NCI-H82 treated with DMSO at 0.1 percent for 48 hours (cell line): Measurements from ENCODE around the gene TFCP2.

Experiments used
- DNase-seq: peaks from one replicate; lab custom pipeline; 2025; ENCODE audit not compliant: unreplicated experiment; lab: John Stamatoyannopoulos, UW

Gene TFCP2

DNA sequence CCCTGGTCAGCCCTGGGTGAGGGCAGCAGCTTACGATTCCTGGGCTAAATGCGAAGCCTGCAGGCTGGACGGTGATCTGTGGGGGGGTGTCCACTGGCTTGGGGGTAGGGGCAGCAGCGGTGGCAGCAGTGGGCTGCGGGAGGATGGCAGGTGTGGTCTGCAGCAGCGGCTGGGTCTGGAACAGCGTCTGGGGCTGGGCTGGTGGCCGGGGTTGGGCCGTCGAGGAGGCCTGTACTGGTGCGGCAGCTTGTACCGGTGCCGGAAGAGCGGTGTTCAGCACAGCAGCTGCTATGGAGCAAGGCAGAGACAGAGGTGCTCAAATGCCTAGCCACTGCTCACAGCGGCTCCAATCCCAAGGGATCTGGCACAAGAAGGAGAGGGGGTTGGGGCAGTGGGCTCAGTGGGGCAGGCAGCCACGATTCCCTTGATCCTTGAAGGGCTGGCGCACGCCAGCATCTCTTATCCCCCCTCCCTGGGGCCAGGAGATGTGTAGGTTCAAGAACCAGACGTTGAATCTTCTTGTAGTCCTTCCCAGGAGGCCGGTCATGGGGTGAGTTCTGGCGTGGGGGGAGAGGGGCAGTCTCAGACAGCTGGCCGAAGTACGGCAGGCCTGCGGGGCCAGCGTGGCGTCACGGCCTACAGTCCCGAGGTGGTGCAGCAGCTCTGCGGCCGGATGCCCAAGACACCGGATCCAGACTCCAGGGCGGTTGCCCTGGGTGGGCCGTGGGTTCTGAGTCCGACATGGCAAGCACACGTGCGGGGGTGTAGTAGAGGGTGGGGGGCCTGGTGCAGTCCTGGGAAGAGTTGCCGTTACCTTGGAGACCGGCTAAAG, 25.0 kb upstream of the TFCP2 start:
- no peak for DNase-seq

DNA sequence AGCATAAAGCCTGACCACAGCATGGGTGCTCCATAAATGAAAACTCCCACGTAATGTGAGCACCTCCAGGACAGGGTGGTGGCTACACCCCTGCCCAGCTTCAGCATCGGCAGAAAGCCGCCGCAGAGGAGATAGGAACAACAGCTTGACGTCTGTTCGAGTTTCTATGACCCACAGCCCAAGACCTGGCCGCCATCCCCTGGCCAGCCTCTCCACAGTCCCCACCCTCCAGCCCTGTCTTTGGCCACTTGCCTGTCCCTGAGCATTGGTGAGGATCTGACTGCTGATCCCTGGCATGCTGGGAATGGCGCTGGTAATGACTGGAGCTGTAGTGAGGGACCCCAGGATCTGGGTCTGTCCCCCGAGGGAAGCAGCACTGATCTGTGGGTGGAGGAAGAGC, 23.6 kb upstream of the TFCP2 start:
- DNase-seq = no peak

DNA sequence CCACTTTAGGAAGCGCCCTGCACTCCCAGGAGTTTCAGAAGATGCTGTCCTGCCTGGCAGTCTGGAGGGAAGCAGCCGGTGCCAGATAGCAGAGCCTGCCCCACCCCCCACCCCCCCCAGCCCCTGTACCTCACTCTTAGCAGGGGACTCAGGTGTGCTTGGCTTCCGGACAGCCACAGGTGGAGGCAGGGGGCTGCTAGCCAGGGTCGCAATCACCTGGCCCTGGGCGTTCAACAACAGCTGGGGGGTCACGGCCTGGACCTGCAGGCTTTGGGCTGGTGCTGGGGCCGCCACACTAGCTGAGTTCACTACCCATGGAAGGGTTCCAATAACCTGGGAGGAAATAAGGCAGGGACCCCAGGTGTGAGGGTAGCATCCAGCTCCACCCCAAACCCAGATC, 22.9 kb upstream of the TFCP2 start:
- no peak for DNase-seq

DNA sequence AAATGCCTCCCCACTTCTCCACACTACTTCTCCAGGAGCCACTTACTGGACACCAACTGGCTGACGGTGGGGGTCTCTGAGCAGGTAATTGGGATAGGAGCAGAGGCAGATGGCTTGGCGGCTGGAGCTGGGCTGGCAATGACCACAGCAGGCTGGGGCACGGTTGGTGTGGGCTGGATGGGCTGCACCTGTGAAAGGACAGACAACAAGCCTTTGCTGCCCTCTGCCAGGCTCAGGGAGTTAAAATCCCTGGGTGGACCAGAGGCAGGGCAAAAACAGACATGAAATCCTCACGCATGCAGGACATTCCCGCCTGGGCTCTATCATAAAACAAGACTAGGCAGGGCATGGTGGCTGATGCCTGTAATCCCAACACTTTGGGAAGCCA, 19.3 kb upstream of the TFCP2 start:
- no peak for DNase-seq

DNA sequence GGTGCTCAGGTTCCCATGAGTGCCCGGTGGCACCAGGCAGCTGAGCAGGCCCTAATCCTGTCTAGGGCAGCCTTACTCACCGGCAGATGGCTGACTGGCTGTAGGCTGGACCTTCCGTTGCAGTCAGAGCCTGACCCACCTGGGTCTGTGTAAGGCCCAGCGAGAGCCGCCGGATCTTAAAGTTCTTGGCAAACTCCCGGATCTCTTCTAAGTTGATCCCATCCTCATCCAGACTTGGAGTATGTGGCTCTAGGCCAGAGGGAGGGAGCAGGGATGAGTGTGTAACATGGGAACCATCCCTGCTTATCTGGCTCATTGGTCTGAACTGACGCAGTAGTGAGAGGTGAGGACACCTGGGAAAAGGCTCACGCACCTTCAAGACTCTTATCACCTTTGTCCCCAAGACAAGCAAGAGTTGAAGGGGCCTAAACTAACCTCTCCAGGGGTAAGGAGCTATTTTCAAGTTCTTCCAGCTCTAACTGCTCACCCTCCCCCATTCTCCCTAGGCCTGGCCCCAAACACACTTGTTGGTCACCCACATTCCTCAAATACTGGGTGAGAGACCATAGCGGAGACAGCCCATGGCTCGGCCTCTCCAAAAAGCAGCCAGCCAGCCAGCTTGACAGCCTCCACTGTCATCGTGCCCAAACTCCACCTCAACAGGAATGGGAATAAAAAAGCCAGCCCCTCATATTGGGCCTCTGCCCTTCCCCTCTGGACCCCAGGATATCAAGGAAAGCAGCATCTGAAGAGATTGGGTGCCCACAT, 18.8 kb upstream of the TFCP2 start:
- DNase-seq = no peak

DNA sequence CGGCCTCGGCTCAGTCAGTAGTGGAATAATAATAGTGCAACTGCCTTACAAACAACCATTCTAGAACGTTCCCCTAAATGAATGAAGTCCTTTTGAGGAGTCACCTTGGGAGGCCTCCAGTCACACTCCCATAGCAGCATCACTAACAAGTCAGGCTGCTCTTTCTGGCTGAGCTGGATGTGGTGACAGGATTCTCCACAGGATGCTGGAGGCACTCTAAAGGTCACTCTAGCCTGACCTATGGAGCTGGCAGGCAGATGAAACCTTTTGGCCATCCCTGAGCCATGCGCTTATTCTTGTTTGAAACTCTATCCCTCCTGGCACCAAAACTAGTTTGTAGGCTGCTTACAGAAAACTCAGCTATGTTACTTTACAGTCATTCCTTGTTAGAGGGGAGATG, 17.9 kb upstream of the TFCP2 start:
- DNase-seq = no peak

DNA sequence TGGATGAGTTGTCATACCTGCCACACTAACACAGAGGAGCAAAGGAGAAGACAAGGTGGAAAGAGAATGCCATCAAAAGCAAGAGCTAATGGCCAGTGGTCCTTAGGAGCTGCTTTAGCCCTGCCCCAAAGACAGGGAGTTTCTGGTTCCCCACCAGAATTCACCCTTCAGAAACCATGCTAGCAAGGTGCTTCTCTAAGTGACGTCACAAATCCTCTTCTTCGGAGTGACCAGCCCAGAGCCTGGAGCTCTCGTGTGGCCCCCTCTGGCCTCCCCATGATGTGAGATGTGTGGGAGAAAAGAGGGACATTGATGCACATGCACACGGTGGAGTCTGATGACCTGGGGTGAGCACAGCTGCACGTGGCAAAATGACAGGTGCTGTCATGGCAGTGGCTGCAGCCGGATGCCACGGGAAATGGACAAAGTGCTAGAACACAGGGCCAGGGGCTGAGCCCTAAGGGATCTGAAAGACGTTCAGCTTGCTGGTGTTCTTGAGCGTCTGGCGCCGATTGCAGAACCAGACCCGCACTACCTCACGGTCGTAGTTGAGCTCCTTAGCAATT, 16.9 kb upstream of the TFCP2 start:
- no peak for DNase-seq

DNA sequence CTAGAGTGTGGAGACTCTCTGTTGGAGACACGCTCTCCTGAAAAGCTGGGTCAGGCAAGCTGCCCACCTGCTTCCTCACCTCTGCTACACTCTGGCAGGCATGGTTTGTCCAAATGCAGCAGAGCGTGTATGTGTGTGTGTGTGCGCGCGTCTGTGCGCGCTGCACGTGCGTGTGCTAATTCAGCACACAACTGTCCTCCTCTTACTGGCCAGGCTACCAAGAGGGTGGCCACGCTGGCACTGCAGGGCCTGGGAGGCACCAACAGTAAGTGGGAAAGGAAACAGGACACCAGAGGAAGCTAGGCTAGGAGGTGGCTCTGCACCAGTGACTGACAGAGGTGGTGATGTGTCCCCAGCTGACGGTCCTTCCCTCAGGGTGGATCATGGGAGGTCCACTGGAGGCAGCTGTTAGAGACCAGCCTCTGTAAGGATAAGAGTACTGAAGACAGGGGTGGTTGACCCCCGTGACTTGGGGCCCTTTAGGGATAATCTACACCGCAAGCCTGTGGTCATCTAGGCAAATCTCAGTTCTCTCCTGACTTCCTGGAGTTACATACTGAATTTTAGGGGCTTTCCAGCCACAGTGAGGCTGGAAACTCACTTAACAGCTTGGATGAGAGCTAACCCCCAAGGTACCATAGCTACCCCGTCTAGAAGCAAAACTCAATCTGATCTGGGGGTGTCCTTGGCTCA, 15.6 kb upstream of the TFCP2 start:
- no peak for DNase-seq

DNA sequence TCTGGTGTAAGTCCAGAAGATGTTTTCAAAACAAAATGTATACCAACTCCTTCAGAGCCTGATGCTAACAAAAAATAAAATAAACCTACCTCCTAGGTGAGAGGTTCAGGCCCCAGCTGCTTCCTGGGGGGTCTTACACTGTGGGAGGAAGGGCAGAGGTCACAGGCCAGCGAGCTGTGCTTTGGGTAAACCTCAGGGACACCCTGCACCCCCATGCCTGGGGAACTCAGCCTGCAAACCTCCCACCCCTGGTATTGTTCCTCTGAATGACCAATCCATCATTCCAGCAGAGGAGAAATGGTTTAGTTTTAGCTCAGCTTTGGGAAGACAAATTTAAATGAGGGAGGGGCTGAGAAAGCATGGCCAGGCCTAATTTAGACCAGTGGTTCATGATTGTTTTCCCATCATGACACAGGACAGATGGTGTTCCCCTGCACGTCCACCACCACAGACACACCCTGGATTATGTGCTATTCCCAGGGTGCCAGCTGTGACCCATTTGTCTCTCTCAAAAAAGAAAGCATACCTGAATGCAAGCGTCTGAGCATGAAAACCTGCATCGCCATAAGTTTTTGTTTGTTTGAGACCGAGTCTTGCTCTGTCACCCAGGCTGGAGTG, 14.5 kb upstream of the TFCP2 start:
- DNase-seq = peak; percentile 64

DNA sequence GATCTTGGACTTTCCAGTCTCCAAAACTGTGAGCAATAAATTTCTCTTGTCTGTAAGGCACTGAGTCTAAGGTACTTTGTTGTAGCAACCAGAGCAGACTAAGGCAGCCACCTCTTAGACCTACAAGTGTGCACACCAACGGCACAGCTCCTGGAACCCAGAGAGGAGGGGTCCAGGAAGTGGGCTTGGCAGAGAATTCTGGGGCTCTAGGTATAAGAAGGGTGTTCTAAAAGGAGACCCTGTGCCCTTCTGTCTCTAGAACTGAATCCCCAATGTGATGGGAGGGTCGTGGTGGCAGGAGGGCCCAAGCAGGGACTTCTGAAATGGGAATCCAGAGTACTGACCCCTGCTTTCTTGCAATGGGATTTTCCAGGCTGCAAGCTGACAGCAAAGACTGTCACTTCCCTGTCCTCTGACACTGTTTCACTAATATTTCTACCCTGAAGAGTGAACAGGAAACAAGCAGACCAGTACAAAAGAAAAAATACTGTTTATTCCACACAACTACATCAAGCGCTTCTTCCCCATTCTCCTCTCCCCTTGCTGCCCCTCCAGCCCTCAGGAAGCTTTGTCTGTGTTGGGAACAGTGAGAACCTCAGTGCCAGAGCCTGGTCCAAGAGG, 13.6 kb upstream of the TFCP2 start:
- peak; percentile 36 for DNase-seq

DNA sequence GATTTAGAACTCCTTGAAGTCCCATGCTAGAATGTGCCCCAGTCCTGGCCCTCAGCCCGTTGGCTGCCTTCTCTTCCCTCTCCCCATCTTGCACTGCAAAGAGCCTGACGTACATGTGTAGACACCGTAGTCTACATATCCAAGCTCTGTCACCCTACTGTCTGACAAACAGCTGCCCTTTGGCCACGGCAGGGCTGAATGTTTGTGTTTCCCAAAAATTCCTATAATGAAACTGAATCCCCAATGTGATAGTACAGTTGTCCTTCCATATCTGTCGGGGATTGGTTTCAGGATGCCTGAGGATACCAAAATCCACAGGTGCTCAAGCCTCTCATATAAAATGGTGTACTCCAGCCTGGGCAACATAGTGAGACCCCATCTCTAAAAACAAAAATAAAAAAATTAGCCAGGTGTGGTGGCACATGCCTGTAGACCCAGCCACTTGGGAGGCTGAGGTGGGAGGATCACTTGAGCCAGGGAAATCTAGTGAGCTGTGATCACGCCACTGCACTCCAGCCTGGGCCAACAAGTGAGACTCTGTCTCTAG, 12.3 kb upstream of the TFCP2 start:
- DNase-seq = no peak

DNA sequence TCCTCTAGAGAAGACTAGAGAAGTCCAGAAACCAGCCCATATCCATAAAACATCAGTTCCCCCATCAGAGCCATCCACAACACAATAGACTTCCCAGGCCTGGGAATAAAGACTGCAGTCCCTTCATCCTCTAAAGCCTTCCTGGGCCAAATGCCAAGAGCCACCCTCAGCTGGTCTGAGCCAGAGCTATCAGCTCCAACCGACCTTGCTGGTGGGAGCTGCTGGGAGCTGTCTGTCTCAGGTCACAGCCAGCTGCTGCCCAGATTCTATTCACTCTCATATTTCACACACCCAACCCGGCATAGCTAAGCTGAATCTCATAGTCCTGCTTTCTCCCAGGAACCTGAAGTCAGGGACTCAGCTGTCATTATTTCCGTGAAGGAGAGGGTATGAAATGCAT, 10.9 kb upstream of the TFCP2 start:
- peak; percentile 91 for DNase-seq

DNA sequence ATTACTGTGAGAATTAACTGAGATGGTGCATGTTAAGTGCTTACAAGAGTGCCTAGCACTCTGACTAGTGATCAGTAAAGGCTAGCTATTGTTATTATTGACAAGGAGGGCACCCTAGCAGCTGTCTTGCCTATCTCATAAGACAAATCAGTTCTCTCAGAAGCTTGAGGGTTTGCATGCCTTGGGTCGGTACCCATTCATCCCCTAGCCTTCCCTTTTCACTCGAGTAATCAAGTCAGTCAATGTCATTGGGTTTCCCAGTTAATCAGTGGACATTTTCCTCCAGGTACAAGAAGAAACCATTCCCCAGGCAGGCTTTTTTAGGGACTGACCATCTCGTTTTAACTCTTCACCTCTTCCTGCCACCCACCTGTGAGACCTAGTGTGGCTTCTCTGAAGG, 10.4 kb upstream of the TFCP2 start:
- no peak for DNase-seq

DNA sequence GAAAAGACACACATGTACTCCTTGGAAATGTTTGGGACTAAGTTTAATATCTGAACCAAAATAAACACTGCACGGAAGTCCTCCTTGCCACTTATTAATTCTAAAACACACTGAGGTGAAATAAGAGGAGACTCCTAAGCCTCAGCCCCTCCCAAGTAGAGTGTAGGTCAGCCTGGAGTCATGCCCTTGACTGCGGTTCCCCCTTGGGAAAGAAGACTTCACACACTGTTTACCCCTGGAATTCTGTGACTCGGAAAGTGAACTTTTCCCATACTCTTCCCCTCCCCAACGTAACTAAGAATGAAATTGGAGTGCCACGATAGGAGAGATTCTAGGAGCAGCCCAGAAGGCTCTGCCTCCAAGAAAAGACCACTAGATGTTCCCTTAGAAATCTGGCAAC, 8.6 kb upstream of the TFCP2 start:
- DNase-seq = no peak

DNA sequence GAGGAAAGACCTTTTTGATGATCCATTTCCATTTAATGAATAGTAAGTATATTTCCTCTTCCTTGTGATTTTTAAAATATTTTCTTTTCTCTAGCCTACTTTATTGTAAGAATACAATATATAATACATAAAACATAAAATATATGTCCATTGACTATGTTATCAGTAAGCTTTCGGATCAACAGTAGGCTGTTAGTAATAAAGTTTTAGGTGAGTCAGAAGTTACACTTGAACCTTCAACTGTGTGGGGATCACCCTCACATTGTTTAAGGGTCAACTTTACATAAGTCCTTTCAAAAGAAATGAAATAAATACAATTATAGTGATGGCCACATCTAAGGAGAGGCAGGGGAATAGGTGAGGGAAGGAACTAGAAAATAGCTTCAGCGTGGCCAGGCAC, 5.0 kb upstream of the TFCP2 start:
- DNase-seq = no peak

DNA sequence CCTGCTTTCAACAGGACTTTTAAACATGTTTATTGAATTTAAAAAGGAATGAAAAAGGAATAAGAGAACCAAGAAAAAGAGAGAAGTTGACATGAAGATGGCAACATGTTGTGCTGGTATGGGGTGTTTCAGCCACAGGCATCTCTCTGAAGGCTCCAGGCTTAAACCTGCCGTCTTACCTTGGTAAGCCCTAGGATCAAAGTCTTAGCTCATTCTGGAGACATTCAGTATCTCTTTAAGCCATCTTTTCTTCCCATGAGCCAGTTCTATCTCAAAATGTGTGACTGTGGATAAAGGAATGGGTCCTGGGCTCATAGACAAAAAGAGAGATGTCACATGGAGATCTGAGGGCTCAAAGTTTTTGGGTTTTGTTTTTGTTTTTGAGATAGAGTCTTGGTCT, 1.6 kb upstream of the TFCP2 start:
- DNase-seq = no peak

DNA sequence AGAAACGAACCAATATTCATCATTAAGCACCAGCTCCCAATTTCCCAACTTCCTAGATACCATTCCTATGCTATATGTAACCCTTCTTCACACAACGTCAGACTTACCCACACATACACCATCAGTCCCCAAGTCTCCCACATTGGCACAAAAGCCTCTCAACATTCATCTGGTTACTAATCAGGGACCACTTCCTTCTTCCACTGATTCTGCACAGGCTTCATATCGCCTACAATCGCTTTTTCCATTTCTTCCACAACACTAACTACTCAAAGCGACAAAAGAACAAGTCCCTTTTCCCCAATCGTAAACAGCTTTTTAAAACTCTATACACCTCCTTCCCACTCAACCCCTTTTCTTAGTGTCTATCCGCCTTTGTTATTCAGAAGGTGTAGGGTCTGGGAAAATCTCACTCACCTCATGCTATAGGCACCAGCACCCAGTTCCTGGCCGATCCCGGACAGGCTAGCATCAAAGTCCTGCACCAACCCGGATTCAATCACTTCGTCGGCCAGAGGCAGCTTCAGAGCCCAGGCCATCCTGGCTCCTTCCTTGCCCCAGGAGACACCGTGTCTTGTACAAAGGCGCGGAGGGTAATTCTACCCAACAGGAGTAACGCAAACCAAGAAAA, 936 bp downstream of the TFCP2 start:
- peak; percentile 19 for DNase-seq

DNA sequence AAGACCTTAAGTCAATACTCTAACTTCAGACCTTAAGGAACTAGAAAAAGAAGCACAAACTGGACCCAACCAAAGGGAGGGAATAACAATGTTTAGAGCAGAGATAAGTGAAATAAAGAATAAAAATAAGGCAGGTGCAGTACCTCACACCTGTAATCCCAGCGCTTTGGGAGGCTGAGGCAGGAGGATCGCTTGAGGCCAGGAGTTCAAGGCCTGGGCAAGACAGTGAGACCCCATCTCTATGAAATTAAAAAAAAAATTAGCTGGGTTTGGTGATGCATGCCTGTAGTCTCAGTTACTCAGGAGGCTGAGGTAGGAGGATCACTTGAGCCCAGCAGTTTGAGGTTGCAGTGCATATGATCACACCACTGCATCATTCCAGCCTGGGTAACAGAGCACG, 9.1 kb downstream of the TFCP2 start:
- DNase-seq = no peak

DNA sequence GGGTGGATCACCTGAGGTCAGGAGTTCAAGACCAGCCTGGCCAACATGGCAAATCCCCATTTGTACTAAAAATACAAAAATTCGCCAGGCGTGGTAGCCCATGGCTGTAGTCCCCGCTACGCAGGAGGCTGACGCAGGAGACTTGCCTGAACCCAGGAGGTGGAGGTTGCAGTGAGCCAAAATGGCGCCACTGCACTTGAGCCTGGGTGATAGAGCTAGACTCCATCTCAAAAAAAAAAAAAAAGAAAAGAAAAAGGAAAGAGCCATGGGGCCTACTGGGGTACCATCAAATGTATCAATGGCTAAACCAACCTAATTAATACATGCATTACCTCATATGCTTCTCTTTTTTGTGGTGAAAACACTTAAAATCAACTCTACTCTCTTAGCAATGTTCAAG, 10.7 kb downstream of the TFCP2 start:
- no peak for DNase-seq

DNA sequence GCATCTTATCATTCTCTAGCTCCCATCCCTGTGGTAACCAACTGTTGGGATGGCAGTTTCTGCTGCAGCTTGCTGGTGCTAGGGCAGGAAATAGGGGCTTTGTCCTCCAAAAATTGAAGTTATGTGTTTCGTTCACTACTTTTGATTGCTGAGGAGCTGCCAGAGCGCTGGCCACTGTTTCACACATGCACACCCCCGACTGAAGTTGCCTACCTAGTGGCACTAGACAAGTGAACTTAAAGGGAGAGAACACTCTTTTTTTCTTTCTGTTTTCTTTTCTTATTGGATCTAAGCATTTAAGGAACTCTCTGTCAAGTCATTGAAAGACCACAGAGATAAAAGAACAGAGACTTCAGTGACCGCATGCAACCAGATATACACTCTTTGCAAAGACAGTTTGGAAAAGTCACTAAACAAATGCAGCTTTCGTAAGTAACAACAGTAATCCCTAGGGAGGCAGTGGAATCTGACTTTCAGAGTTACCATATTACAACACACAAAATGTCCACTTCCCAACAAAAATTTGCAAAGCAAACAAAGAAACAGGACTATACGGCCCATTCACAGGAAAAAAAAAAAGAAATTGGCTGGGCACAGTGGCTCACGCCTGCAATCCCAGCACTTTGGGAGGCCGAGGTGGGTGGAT, 12.0 kb downstream of the TFCP2 start:
- DNase-seq = no peak
